NT2/D1 (cell line): ENCODE results near the gene ZHX3.

Source experiments
- DNase-seq: peaks from one replicate; pipeline ENCODE4 v3.0.0-alpha.2; 2011; ENCODE audit warnings: low read depth, low spot score
- H3K27me3 ChIP-seq: 2 replicates; pipeline ENCODE4 v1.6.0; 2011; ENCODE audit warnings: mild to moderate bottlenecking; ENCODE audit not compliant: insufficient read length, insufficient read depth
- H3K36me3 ChIP-seq: 2 replicates; pipeline ENCODE4 v1.6.1; 2011; ENCODE audit warnings: mild to moderate bottlenecking, low read length, mixed read lengths; ENCODE audit not compliant: insufficient read depth, insufficient read length
- H3K4me1 ChIP-seq: 2 replicates; pipeline ENCODE4 v1.5.1; 2011; ENCODE audit not compliant: insufficient read depth, insufficient read length
- H3K4me3 ChIP-seq: 2 replicates; pipeline ENCODE4 v1.5.1; 2011; ENCODE audit warnings: low read depth; ENCODE audit not compliant: insufficient read length
- H3K9ac ChIP-seq: 2 replicates; pipeline ENCODE4 v1.6.0; 2011; ENCODE audit warnings: low read depth; ENCODE audit not compliant: insufficient read length
- H3K9me3 ChIP-seq: 2 replicates; pipeline ENCODE4 v1.5.1; 2011; ENCODE audit warnings: mild to moderate bottlenecking, low read length; ENCODE audit not compliant: insufficient read depth
- SUZ12 ChIP-seq: IDR thresholded peaks from 2 replicates; pipeline ENCODE4 v1.6.1; 2011; ENCODE audit not compliant: insufficient read length, insufficient read depth; ENCODE audit errors: extremely low read depth
- YY1 ChIP-seq: IDR thresholded peaks from 2 replicates; pipeline ENCODE4 v1.6.1; 2011; ENCODE audit not compliant: insufficient read length, insufficient read depth
- ZNF274 ChIP-seq: IDR thresholded peaks from 2 replicates; pipeline ENCODE4 v1.6.1; 2011; ENCODE audit warnings: mild to moderate bottlenecking, low read depth, low read length

ZHX3 gene

DNA sequence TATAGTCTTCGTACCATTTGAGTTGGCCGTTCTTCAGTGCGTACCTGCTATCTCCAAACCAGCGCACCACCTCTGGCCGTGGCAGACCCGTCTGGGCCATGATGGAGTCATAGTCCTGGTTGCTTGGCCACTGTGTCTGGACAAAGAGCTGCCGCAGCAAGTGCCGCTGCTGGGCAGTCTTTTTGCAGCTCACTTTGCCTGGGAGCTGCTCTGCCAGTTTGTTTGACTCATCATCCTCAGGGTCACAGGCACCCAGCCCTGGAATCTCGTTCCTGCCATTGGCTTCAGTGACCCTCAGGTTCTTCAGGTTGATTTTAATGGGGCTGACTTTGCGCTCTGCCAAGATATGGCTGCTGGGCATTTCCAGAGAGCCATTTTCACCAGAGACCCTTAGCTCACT is 115.1 kb downstream of the ZHX3 start:
- peaks cover 19% of the 10 kb centered on the region for H3K36me3 ChIP-seq
- no peak overlapping the region for H3K4me3 ChIP-seq
- no peak for DNase-seq
- no peaks in the 10 kb centered on the region for H3K27me3 ChIP-seq
- no peaks in the 10 kb centered on the region for H3K4me1 ChIP-seq
- TF ChIP-seq YY1, result no peak
- TF ChIP-seq SUZ12, result no peak
- no peak for TF ChIP-seq ZNF274
- peaks cover 14% of the 10 kb centered on the region for H3K9me3 ChIP-seq
- no peak overlapping the region for H3K9ac ChIP-seq

DNA sequence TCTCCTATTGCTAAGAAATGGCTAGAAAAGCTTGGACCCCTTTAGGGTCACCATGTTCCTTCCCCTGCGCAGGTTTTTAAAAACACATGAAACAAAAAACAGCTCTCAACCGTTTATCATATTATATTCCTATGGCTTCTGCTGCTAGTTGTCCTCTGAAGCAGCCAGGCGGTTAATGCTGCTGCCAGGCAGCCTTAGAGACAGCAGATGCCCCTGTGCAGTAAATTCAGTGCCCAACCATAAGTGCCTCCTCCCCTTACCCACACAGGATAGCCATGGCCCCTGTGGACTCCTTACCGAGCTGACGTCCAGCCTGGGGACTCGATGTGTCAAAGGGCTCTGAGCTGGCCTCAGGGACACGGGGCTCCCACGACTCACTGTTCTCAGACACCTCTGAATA is 115.8 kb downstream of the ZHX3 start:
- Histone ChIP-seq H3K9ac (no peak overlapping the region), H3K4me3 (no peak overlapping the region), H3K27me3 (no peaks in the 10 kb centered on the region), H3K36me3 (peaks cover 19% of the 10 kb centered on the region), H3K9me3 (peaks cover 14% of the 10 kb centered on the region), H3K4me1 (no peaks in the 10 kb centered on the region)
- TF ChIP-seq ZNF274 (no peak), YY1 (no peak), SUZ12 (no peak)
- DNase-seq, result no peak

DNA sequence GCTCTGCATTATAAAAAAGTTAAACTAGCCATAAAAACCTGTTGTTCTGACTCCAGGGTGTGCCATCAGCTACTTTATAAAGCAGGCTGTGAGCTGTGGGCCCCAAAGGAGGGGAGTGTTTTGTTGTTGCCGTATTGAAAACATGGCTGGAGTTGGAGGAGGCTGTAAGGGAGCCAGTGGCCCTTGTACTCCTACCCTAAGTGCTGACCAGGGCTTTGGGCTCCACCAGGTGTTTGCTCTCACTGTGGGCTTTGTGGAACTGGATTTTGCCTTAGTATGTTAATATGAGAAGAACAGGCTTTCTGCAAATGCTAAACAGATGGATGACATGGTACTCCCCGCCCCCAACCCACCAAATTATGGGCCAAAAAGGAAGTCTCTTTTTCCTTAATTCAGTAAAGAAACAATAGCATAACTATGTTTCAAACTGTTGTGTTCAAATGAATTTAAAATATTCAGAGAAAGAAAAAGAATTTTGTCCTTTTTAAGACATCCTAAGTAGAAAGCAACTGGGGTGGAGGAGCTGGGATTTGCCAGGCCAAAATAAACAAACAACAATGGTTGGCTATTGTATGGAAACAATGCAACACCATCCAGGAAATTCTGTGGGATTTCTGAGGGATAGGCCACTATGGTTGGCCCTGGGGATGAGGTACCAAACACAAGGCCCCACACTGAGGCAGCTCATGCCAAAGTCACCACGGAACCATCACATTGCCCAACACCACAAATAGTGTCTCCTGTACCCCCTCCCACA is 116.9 kb downstream of the ZHX3 start:
- no peak for TF ChIP-seq ZNF274
- no peak for TF ChIP-seq YY1
- no peak for TF ChIP-seq SUZ12
- DNase-seq, result no peak
- Histone ChIP-seq H3K9me3 (peaks cover 14% of the 10 kb centered on the region), H3K4me1 (no peaks in the 10 kb centered on the region), H3K27me3 (no peaks in the 10 kb centered on the region), H3K9ac (no peak overlapping the region), H3K36me3 (peaks cover 19% of the 10 kb centered on the region), H3K4me3 (no peak overlapping the region)

DNA sequence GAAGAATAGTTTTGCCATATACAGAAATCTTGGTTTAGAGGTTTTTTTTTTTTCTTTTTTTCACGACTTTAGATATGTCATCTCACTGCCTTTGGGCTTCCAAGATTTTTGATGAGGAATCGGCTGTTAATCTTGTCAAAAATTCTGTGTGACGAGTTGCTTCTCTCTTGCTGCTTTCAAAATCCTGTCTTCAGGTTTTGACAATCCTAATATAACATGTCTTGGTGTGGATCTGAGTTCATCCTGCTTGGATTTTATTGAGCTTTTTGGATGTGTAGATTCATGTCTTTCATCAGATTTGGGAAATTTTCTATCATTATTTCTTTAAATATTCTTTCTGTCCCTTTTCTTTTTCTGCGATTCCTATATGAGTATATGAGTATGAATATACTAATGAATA is 119.1 kb downstream of the ZHX3 start:
- H3K4me3 ChIP-seq, result no peak overlapping the region

DNA sequence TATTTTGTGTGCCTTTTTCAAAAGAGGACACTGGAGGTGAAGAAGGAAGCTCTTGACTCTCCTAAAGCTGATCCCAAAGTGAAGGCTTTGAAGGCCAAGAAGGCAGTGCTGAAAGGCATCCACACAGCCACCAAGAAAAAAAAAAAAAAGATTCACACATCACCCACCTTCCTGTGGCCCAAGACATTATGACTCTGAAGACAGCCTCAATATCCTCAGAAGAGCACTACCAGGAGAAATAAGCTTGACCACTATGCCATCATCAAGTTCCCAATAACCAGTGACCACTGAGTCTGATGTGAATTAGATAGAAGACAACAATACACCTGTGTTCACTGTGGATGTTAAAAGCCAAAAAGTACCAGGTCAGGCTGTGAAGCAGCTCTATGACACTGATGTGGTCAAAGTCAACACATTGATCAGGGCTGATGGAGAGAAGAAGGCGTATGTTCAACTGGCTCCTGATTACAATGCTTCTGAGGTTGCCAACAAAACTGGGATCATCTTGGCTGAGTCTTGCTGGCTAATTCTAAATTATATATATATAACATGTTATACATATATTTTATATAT is 120.8 kb downstream of the ZHX3 start:
- Histone ChIP-seq H3K4me3 (no peak overlapping the region), H3K27me3 (no peaks in the 10 kb centered on the region), H3K9ac (no peak overlapping the region), H3K36me3 (peaks cover 7% of the 10 kb centered on the region), H3K9me3 (peaks cover 18% of the 10 kb centered on the region), H3K4me1 (no peaks in the 10 kb centered on the region)
- TF ChIP-seq ZNF274, result no peak
- TF ChIP-seq YY1, result no peak
- TF ChIP-seq SUZ12, result no peak
- DNase-seq, result no peak

More for the DNA sequence above, 119.1 kb downstream of the ZHX3 start:
- H3K36me3 ChIP-seq, result peaks cover 8% of the 10 kb centered on the region
- DNase-seq, result no peak
- no peak overlapping the region for H3K9ac ChIP-seq
- H3K4me1 ChIP-seq, result no peaks in the 10 kb centered on the region
- TF ChIP-seq YY1, result no peak
- TF ChIP-seq ZNF274, result no peak
- no peak for TF ChIP-seq SUZ12
- H3K27me3 ChIP-seq, result no peaks in the 10 kb centered on the region
- H3K9me3 ChIP-seq, result peaks cover 14% of the 10 kb centered on the region

DNA sequence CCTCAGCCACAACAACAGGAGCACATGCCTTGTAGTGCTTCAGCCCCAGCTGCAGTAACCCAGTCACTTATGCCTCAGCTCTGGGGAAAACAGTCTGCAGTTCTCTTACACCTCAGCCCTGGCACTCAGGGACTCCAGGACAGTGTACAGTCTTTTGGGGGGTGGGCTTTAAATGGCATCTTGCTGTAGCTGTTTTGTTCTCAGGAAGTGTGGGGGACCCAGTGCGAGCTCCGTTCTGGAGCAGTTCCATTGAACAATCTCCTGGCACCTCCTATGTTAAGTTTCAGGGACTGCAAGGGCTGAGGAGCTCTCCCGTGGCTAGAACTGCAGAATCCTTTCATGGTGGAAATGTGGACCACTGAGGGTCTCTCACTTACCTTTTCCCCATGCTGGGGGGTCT is 125.0 kb downstream of the ZHX3 start:
- Histone ChIP-seq H3K4me3 (no peak overlapping the region), H3K9me3 (peaks cover 5% of the 10 kb centered on the region; the same call in 1 of the 2 replicates), H3K9ac (no peak overlapping the region), H3K36me3 (peaks cover 9% of the 10 kb centered on the region), H3K27me3 (no peaks in the 10 kb centered on the region), H3K4me1 (no peaks in the 10 kb centered on the region)
- no peak for TF ChIP-seq ZNF274
- no peak for TF ChIP-seq SUZ12
- no peak for TF ChIP-seq YY1
- no peak for DNase-seq

DNA sequence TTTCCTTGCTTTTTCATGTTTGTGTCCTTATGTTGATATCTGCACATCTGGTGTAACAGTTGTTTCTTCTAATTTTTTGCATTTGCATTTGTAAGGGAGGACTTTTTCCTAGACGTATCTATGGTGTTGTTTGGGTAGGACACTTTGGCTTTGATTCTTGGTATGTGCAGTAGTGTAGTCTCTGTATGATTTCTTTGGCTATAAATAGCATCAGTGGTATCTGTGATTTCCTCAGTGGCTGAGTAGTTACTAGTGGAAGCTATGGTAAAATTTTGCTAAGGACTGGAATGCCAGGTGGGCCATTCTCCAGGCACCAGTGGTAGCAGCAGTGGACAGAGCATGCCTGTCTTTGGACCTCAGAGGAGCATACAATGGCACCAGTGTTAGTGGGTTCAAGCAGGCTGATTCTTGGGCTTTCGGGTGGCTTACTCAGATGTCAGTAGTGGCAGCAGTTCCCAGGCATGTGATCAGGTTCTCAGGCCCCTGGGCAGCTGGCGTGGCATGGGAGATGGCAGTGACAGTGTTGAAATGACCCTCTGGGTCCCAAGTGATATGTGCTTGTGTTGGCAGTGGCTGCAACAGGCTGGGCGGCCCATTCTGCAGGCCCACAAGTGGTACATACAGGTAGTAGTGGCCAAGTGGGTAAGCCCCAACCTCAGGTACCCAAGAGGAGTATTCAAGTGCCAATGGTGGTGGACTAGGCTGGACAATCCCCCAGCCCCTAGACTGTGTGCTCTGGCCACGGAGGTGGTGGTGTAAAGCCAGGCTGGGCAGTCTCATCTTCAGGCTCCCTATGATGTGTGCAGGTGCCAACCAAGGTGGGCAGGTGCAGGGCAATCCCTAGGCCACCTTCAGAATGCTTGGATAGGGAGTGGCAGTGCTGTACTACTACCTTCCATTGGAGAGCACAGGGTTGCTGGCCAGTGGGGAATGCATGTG is 125.7 kb downstream of the ZHX3 start:
- TF ChIP-seq SUZ12, result no peak
- no peak for TF ChIP-seq ZNF274
- no peak for TF ChIP-seq YY1
- no peak overlapping the region for H3K9ac ChIP-seq
- peaks cover 5% of the 10 kb centered on the region; the same call in 1 of the 2 replicates for H3K9me3 ChIP-seq
- no peaks in the 10 kb centered on the region for H3K27me3 ChIP-seq
- H3K4me1 ChIP-seq, result no peaks in the 10 kb centered on the region
- no peak overlapping the region for H3K4me3 ChIP-seq
- H3K36me3 ChIP-seq, result peaks cover 9% of the 10 kb centered on the region
- no peak for DNase-seq
